ENCODE measurements around the gene RGCC.

RGCC gene

GRCh38 chr13:41471785-41472184, 14.4 kb downstream of the RGCC start:
- H3K4me1 ChIP-seq (ENCODE audit: control insufficient read depth, insufficient read depth, low read depth, low read length) = no peaks in the 10 kb centered on the region
- DNase-seq = no peak
- H4K8ac ChIP-seq (ENCODE audit: low read length) = no peak overlapping the region
- no peak overlapping the region for H2BK120ac ChIP-seq (ENCODE audit: low read depth, low read length)
- WGBS = 93% methylated on average over 3 of the region's 5 CpGs
- H3K23ac ChIP-seq (ENCODE audit: low read length in 2 of 2) = no peak overlapping the region
- no peak overlapping the region for H2AFZ ChIP-seq (ENCODE audit: low read depth, low read length)
- H3K14ac ChIP-seq (ENCODE audit: low read length in 2 of 2) = no peak overlapping the region
- no peaks in the 10 kb centered on the region for H3K27me3 ChIP-seq (ENCODE audit: control insufficient read depth in 1 of 2, insufficient read depth in 1 of 2, low read length in 2 of 2)
- no peak overlapping the region for H2BK5ac ChIP-seq (ENCODE audit: low read depth, low read length, poor library complexity, severe bottlenecking)
- no peak overlapping the region for H3K4me3 ChIP-seq (ENCODE audit: insufficient read depth in 1 of 2, low read depth in 1 of 2, low read length in 2 of 2)
- H3K9me3 ChIP-seq (ENCODE audit: control insufficient read depth, low read length) = peaks cover 4% of the 10 kb centered on the region
- no peak overlapping the region for H3K9ac ChIP-seq (ENCODE audit: low read length)
- no peak overlapping the region for H4K91ac ChIP-seq (ENCODE audit: low read length)
- H3K36me3 ChIP-seq (ENCODE audit: control insufficient read depth in 1 of 2, insufficient read depth in 2 of 2, low read depth in 1 of 2, low read length in 2 of 2) = peaks cover 0 to 42% of the 10 kb centered on the region in 2 experiments
- H3K4ac ChIP-seq (ENCODE audit: low read depth in 1 of 2, low read length in 2 of 2) = no peak overlapping the region
- no peaks in the 10 kb centered on the region for H3K79me1 ChIP-seq (replicated peaks; ENCODE audit: low read length, poor library complexity, severe bottlenecking)
- H2AK5ac ChIP-seq (ENCODE audit: low read length, severe bottlenecking) = no peak overlapping the region
- H3K27ac ChIP-seq (ENCODE audit: low read length, poor library complexity, severe bottlenecking) = no peak overlapping the region
- no peak overlapping the region for H2BK15ac ChIP-seq (ENCODE audit: low read depth, poor library complexity, severe bottlenecking)
- no peak overlapping the region for H3K18ac ChIP-seq (ENCODE audit: low read depth in 1 of 2, low read length in 2 of 2)
- no peak overlapping the region for H3K4me2 ChIP-seq (ENCODE audit: low read length, poor library complexity, severe bottlenecking)
- no peak overlapping the region for H2BK12ac ChIP-seq (ENCODE audit: low read length in 2 of 2)

GRCh38 chr13:41487222-41487621, 29.9 kb downstream of the RGCC start:
- Histone ChIP-seq H3K9ac (ENCODE audit: low read length) (no peak overlapping the region), H3K4ac (ENCODE audit: low read depth in 1 of 2, low read length in 2 of 2) (no peak overlapping the region), H2BK5ac (ENCODE audit: low read depth, low read length, poor library complexity, severe bottlenecking) (no peak overlapping the region), H4K91ac (ENCODE audit: low read length) (no peak overlapping the region), H3K79me1 (replicated peaks; ENCODE audit: low read length, poor library complexity, severe bottlenecking) (no peaks in the 10 kb centered on the region), H2BK12ac (ENCODE audit: low read length in 2 of 2) (no peak overlapping the region), H3K18ac (ENCODE audit: low read depth in 1 of 2, low read length in 2 of 2) (no peak overlapping the region), H2AK5ac (ENCODE audit: low read length, severe bottlenecking) (no peak overlapping the region), H2BK15ac (ENCODE audit: low read depth, poor library complexity, severe bottlenecking) (no peak overlapping the region), H3K27me3 (ENCODE audit: control insufficient read depth in 1 of 2, insufficient read depth in 1 of 2, low read length in 2 of 2) (no peaks in the 10 kb centered on the region), H3K23ac (ENCODE audit: low read length in 2 of 2) (no peak overlapping the region), H2BK120ac (ENCODE audit: low read depth, low read length) (no peak overlapping the region), H3K36me3 (ENCODE audit: control insufficient read depth in 1 of 2, insufficient read depth in 2 of 2, low read depth in 1 of 2, low read length in 2 of 2) (no peaks in the 10 kb centered on the region), H4K8ac (ENCODE audit: low read length) (no peak overlapping the region), H3K9me3 (ENCODE audit: control insufficient read depth, low read length) (peaks cover 10% of the 10 kb centered on the region), H2AFZ (ENCODE audit: low read depth, low read length) (no peak overlapping the region), H3K27ac (ENCODE audit: low read length, poor library complexity, severe bottlenecking) (no peak overlapping the region), H3K4me1 (ENCODE audit: control insufficient read depth, insufficient read depth, low read depth, low read length) (no peaks in the 10 kb centered on the region), H3K4me3 (ENCODE audit: insufficient read depth in 1 of 2, low read depth in 1 of 2, low read length in 2 of 2) (no peak overlapping the region), H3K4me2 (ENCODE audit: low read length, poor library complexity, severe bottlenecking) (no peak overlapping the region), H3K14ac (ENCODE audit: low read length in 2 of 2) (peak overlapping the region in 1 of 2 experiments; percentile 48)
- WGBS = 77% methylated on average over 2 of the region's 2 CpGs
- no peak for DNase-seq

DNA sequence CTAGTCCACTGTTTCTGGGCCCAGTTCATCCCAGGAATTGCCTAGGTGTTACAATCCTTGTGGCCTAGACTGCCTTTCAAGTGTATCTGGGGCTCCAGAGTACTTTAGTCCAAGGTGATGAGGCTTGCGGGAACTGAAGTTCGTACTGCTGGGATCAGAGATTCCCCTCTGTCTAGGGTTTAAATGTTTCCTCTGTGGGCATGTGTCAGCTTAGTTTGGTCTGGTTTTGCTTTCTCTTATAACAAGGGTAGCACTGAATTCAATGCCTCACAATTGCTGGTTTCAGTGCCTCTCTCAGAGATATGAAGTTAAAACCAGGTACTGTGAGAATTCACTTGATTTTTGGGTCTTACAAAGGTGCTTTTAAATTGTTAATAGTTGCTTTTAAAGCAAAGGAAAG, 30.8 kb downstream of the RGCC start:
- Histone ChIP-seq H3K14ac (ENCODE audit: low read length in 2 of 2) (no peak overlapping the region), H3K23ac (ENCODE audit: low read length in 2 of 2) (no peak overlapping the region), H2BK120ac (ENCODE audit: low read depth, low read length) (no peak overlapping the region), H2AFZ (ENCODE audit: low read depth, low read length) (no peak overlapping the region), H3K9ac (ENCODE audit: low read length) (no peak overlapping the region), H3K18ac (ENCODE audit: low read depth in 1 of 2, low read length in 2 of 2) (no peak overlapping the region), H2BK15ac (ENCODE audit: low read depth, poor library complexity, severe bottlenecking) (no peak overlapping the region), H3K27ac (ENCODE audit: low read length, poor library complexity, severe bottlenecking) (no peak overlapping the region), H3K4me3 (ENCODE audit: insufficient read depth in 1 of 2, low read depth in 1 of 2, low read length in 2 of 2) (no peak overlapping the region), H4K91ac (ENCODE audit: low read length) (no peak overlapping the region), H3K4me1 (ENCODE audit: control insufficient read depth, insufficient read depth, low read depth, low read length) (no peaks in the 10 kb centered on the region), H4K8ac (ENCODE audit: low read length) (no peak overlapping the region), H3K27me3 (ENCODE audit: control insufficient read depth in 1 of 2, insufficient read depth in 1 of 2, low read length in 2 of 2) (no peaks in the 10 kb centered on the region), H3K36me3 (ENCODE audit: control insufficient read depth in 1 of 2, insufficient read depth in 2 of 2, low read depth in 1 of 2, low read length in 2 of 2) (no peaks in the 10 kb centered on the region), H2AK5ac (ENCODE audit: low read length, severe bottlenecking) (no peak overlapping the region), H2BK12ac (ENCODE audit: low read length in 2 of 2) (no peak overlapping the region), H3K4ac (ENCODE audit: low read depth in 1 of 2, low read length in 2 of 2) (no peak overlapping the region), H3K79me1 (replicated peaks; ENCODE audit: low read length, poor library complexity, severe bottlenecking) (no peaks in the 10 kb centered on the region), H2BK5ac (ENCODE audit: low read depth, low read length, poor library complexity, severe bottlenecking) (no peak overlapping the region), H3K4me2 (ENCODE audit: low read length, poor library complexity, severe bottlenecking) (no peak overlapping the region), H3K9me3 (ENCODE audit: control insufficient read depth, low read length) (peaks cover 10% of the 10 kb centered on the region)
- 76% methylated on average over 2 of the region's 2 CpGs for WGBS
- DNase-seq = no peak

GRCh38 chr13:41490371-41491015, 33.1 kb downstream of the RGCC start:
- Histone ChIP-seq H3K18ac (ENCODE audit: low read depth in 1 of 2, low read length in 2 of 2) (no peak overlapping the region), H3K4me1 (ENCODE audit: control insufficient read depth, insufficient read depth, low read depth, low read length) (no peaks in the 10 kb centered on the region), H4K8ac (ENCODE audit: low read length) (no peak overlapping the region), H3K9me3 (ENCODE audit: control insufficient read depth, low read length) (peaks cover 10% of the 10 kb centered on the region), H3K9ac (ENCODE audit: low read length) (no peak overlapping the region), H2BK120ac (ENCODE audit: low read depth, low read length) (no peak overlapping the region), H3K14ac (ENCODE audit: low read length in 2 of 2) (no peak overlapping the region), H3K4ac (ENCODE audit: low read depth in 1 of 2, low read length in 2 of 2) (no peak overlapping the region), H3K27me3 (ENCODE audit: control insufficient read depth in 1 of 2, insufficient read depth in 1 of 2, low read length in 2 of 2) (peaks cover 0 to 5% of the 10 kb centered on the region in 2 experiments), H3K36me3 (ENCODE audit: control insufficient read depth in 1 of 2, insufficient read depth in 2 of 2, low read depth in 1 of 2, low read length in 2 of 2) (no peaks in the 10 kb centered on the region), H2BK5ac (ENCODE audit: low read depth, low read length, poor library complexity, severe bottlenecking) (no peak overlapping the region), H2BK15ac (ENCODE audit: low read depth, poor library complexity, severe bottlenecking) (no peak overlapping the region), H2AFZ (ENCODE audit: low read depth, low read length) (no peak overlapping the region), H3K4me3 (ENCODE audit: insufficient read depth in 1 of 2, low read depth in 1 of 2, low read length in 2 of 2) (no peak overlapping the region), H3K27ac (ENCODE audit: low read length, poor library complexity, severe bottlenecking) (no peak overlapping the region), H3K4me2 (ENCODE audit: low read length, poor library complexity, severe bottlenecking) (no peak overlapping the region), H4K91ac (ENCODE audit: low read length) (no peak overlapping the region), H3K79me1 (replicated peaks; ENCODE audit: low read length, poor library complexity, severe bottlenecking) (no peaks in the 10 kb centered on the region), H2BK12ac (ENCODE audit: low read length in 2 of 2) (no peak overlapping the region), H3K23ac (ENCODE audit: low read length in 2 of 2) (no peak overlapping the region), H2AK5ac (ENCODE audit: low read length, severe bottlenecking) (no peak overlapping the region)
- no peak for DNase-seq
- WGBS = 91% methylated on average over 1 of the region's 3 CpGs

Data from mesenchymal stem cell (in vitro differentiated cells and primary cell).